Right lobe of liver (tissue), 6 donors: ENCODE measurements around the gene KBTBD6. TPM values are rescaled to one million over a fixed set of nuclear protein-coding genes. Genes with fewer than 3 reads are reported as not detected.

Experiments
- ATAC-seq, 4 donors: fragments of 200-7000 bp; cut with Tn5 transposase; one replicate each; pipeline ENCODE4 v1.9.1; 2020; ENCODE audit warnings: mild to moderate bottlenecking in 4 of 4, moderate library complexity in 4 of 4
- DNase-seq, 3 donors: peaks; one replicate each; pipeline ENCODE4 v3.0.0-alpha.2; 2020
- H3K27ac ChIP-seq, 3 donors: fragments of 200-600 bp; one replicate each; pipeline ENCODE4 v1.8.0; 2022
- H3K27me3 ChIP-seq, 2 donors: fragments of 200-600 bp; one replicate each; pipeline ENCODE4 v1.8.0; 2022
- H3K36me3 ChIP-seq, 4 donors: fragments of 200-600 bp; sonication (generic) in 1 of 4; one replicate each; pipeline versions ENCODE4 v1.5.1 to v1.8.0; 2017 to 2022; ENCODE audit warnings: control low read depth in 1 of 4
- H3K4me1 ChIP-seq, 4 donors: fragments of 200-600 bp; sonication (generic) in 1 of 4; one replicate each; pipeline versions ENCODE4 v1.5.1 to v1.8.0; 2017 to 2022; ENCODE audit warnings: control low read depth in 1 of 4
- H3K4me3 ChIP-seq, 3 donors: fragments of 200-600 bp; one replicate each; pipeline ENCODE4 v1.8.0; 2022
- H3K9me3 ChIP-seq, 4 donors: fragments of 200-600 bp; sonication (generic) in 1 of 4; one replicate each; pipeline versions ENCODE4 v1.5.1 to v1.8.0; 2017 to 2022; ENCODE audit warnings: control low read depth in 1 of 4
- CTCF ChIP-seq, 4 donors: fragments of 200-600 bp in 3 of 4; fragments of 450-650 bp in 1 of 4; IDR thresholded peaks; one replicate each; pipeline versions ENCODE4 v1.5.1 to v1.8.0; 2016 to 2022; ENCODE audit warnings: antibody characterized with exemption in 4 of 4, mild to moderate bottlenecking in 2 of 4
- POLR2A ChIP-seq: fragments of 450-650 bp; IDR thresholded peaks from one replicate; pipeline ENCODE4 v1.6.1; 2017; ENCODE audit warnings: antibody characterized with exemption, mild to moderate bottlenecking
- WGBS: methylation state at CpG from one replicate; pipeline ENCODE4 v1.1.6; 2018; ENCODE audit warnings: low coverage, low lambda C conversion rate; ENCODE audit not compliant: insufficient coverage; ENCODE audit errors: missing lambda C conversion rate; 5-methylcytosine and 5-hydroxymethylcytosine counted together
- intact Hi-C, 2 donors: fragments of 100-400 bp; cut with DNase I; formaldehyde crosslinking; loops; one replicate each; pipeline versions ENCODE4 v1.11.2 to v1.14.1; 2022
- total RNA-seq, 6 experiments: library from RNA; depleted of rRNA in 2 of 6; stranded (reverse); fragments of >200 nt in 2 of 6; fragmentation: NEBNext Ultra II Directional in 3 of 6; extraction: Animal tissue kit (Norgen Biotek cat#: 25700) in 3 of 6; gene quantifications; one replicate each; pipeline versions ENCODE4 v1.1.0 to v1.2.4, GENCODE V29; 2016 to 2023
- donor health status: DM: no; HTN: yes; CAD: no.
- donor health status: DM: no; HTN: no; CAD: no.
- donor health status: DM: no; HTN: no; CAD: no.
- donor health status: DM: no; HTN: yes; CAD: no.
- donor health status: DM: no; HTN: yes; CAD: no.

Gene KBTBD6
- total RNA-seq, 6 experiments from 2014 or later: 2.3 to 4.7 (median 3.7) TPM

GRCh38 chr13:41157048-41157717, 24.6 kb upstream of the KBTBD6 start:
- 97% methylated on average over 4 of the region's 4 CpGs for WGBS
- no peak for TF ChIP-seq POLR2A
- no peak for TF ChIP-seq CTCF (IDR thresholded peaks at IDR 0.05)
- ATAC-seq (no peak), DNase-seq (no peak)
- Histone ChIP-seq H3K27me3 (no peaks in the 10 kb centered on the region), H3K9me3 (no peaks in the 10 kb centered on the region), H3K4me3 (no peak overlapping the region), H3K36me3 (no peaks in the 10 kb centered on the region), H3K4me1 (no peaks in the 10 kb centered on the region), H3K27ac (no peak overlapping the region)
- intact Hi-C loops: no loop called here

- no peaks in the 10 kb centered on the region for H3K27me3 ChIP-seq
- TF ChIP-seq CTCF (IDR thresholded peaks at IDR 0.05) (no peak), POLR2A (no peak)
- H3K4me1 ChIP-seq: no peaks in the 10 kb centered on the region
- no peaks in the 10 kb centered on the region for H3K36me3 ChIP-seq
- intact Hi-C loops: no loop called here
- no peak overlapping the region for H3K27ac ChIP-seq
- WGBS: 69% methylated on average over 2 of the region's 2 CpGs
- H3K4me3 ChIP-seq: no peak overlapping the region
- H3K9me3 ChIP-seq: no peaks in the 10 kb centered on the region
- DNase-seq: no peak
- ATAC-seq: no peak
Observed at GRCh38 chr13:41156620-41157019, 24.0 kb upstream of the KBTBD6 start.

GRCh38 chr13:41154042-41154441, 21.4 kb upstream of the KBTBD6 start:
- Histone ChIP-seq H3K27me3 (no peaks in the 10 kb centered on the region), H3K36me3 (no peaks in the 10 kb centered on the region), H3K4me1 (no peaks in the 10 kb centered on the region), H3K9me3 (peaks cover 0 to 9% (median 3%) of the 10 kb centered on the region in 4 donors), H3K27ac (no peak overlapping the region), H3K4me3 (no peak overlapping the region)
- intact Hi-C loops: no loop called here
- no peak for DNase-seq
- TF ChIP-seq POLR2A (no peak), CTCF (IDR thresholded peaks at IDR 0.05) (no peak)
- ATAC-seq: no peak

- DNase-seq (no peak), ATAC-seq (no peak)
- Histone ChIP-seq H3K4me1 (no peaks in the 10 kb centered on the region), H3K4me3 (no peak overlapping the region), H3K9me3 (peaks cover 0 to 10% (median 4%) of the 10 kb centered on the region in 4 donors), H3K36me3 (no peaks in the 10 kb centered on the region), H3K27ac (no peak overlapping the region), H3K27me3 (no peaks in the 10 kb centered on the region)
- 92% methylated on average over 3 of the region's 3 CpGs for WGBS
- intact Hi-C loops: no loop called here
- TF ChIP-seq CTCF (IDR thresholded peaks at IDR 0.05) (no peak), POLR2A (no peak)
Observed at GRCh38 chr13:41152005-41152404, 19.4 kb upstream of the KBTBD6 start.

GRCh38 chr13:41150058-41150457, 17.5 kb upstream of the KBTBD6 start:
- H3K27ac ChIP-seq: no peak overlapping the region
- DNase-seq: no peak
- H3K4me1 ChIP-seq: no peaks in the 10 kb centered on the region
- 56% methylated on average over 1 of the region's 2 CpGs for WGBS
- no peaks in the 10 kb centered on the region for H3K36me3 ChIP-seq
- no peak for ATAC-seq
- H3K27me3 ChIP-seq: no peaks in the 10 kb centered on the region
- no peak overlapping the region for H3K4me3 ChIP-seq
- TF ChIP-seq POLR2A (no peak), CTCF (IDR thresholded peaks at IDR 0.05) (no peak)
- peaks cover 0 to 10% (median 4%) of the 10 kb centered on the region in 4 donors for H3K9me3 ChIP-seq
- intact Hi-C loops: no loop called here
